GM23248 (cell line): ENCODE measurements around the gene CHTF18. TPM values are rescaled to one million over a fixed set of nuclear protein-coding genes. Genes with fewer than 3 reads are reported as not detected.

Source experiments
- DNase-seq: peaks from one replicate; pipeline ENCODE4 v3.0.0-alpha.2; 2015
- H2AFZ ChIP-seq: fragments of 200-600 bp; sonication (generic); 2 replicates; pipeline ENCODE4 v1.6.1; 2016; ENCODE audit warnings: antibody characterized with exemption
- H3F3A ChIP-seq: fragments of 200-600 bp; sonication (generic); 2 replicates; pipeline ENCODE4 v1.6.1; 2016; ENCODE audit warnings: mild to moderate bottlenecking, antibody characterized with exemption, mixed run types; ENCODE audit not compliant: insufficient read depth
- H3K27ac ChIP-seq: fragments of 200-600 bp; sonication (generic); 2 replicates; pipeline ENCODE4 v1.5.1; 2016; ENCODE audit warnings: mild to moderate bottlenecking
- H3K27me3 ChIP-seq: fragments of 200-600 bp; sonication (generic); replicated peaks from 2 replicates; pipeline ENCODE4 v1.6.1; 2016; ENCODE audit warnings: mild to moderate bottlenecking; ENCODE audit not compliant: insufficient read depth
- H3K36me3 ChIP-seq: fragments of 200-600 bp; sonication (generic); 2 replicates; pipeline ENCODE4 v1.6.1; 2016; ENCODE audit warnings: low read depth, mild to moderate bottlenecking
- H3K4me1 ChIP-seq: fragments of 200-600 bp; sonication (generic); 2 replicates; pipeline ENCODE4 v1.6.1; 2016; ENCODE audit warnings: mild to moderate bottlenecking; ENCODE audit not compliant: insufficient read depth
- H3K4me2 ChIP-seq: fragments of 200-600 bp; sonication (generic); one replicate; pipeline ENCODE4 v1.6.1; 2016; ENCODE audit warnings: mild to moderate bottlenecking; ENCODE audit not compliant: unreplicated experiment
- H3K4me3 ChIP-seq: fragments of 200-600 bp; sonication (generic); 2 replicates; pipeline ENCODE4 v1.5.1; 2016; ENCODE audit warnings: mild to moderate bottlenecking
- H3K79me2 ChIP-seq: fragments of 200-600 bp; sonication (generic); 2 replicates; pipeline ENCODE4 v1.6.1; 2016; ENCODE audit warnings: mild to moderate bottlenecking; ENCODE audit not compliant: insufficient read depth
- H3K9ac ChIP-seq: fragments of 200-600 bp; sonication (generic); 2 replicates; pipeline ENCODE4 v1.6.1; 2016; ENCODE audit warnings: mild to moderate bottlenecking
- H3K9me2 ChIP-seq: fragments of 200-600 bp; sonication (generic); 2 replicates; pipeline ENCODE4 v1.6.1; 2016; ENCODE audit warnings: mixed run types, mild to moderate bottlenecking, moderate library complexity; ENCODE audit not compliant: insufficient read depth
- H3K9me3 ChIP-seq: fragments of 200-600 bp; sonication (generic); one replicate; pipeline ENCODE4 v1.6.1; 2017; ENCODE audit warnings: low read depth
- H4K20me1 ChIP-seq: fragments of 200-600 bp; sonication (generic); 2 replicates; pipeline ENCODE4 v1.6.0; 2016; ENCODE audit not compliant: insufficient read depth
- EZH2 ChIP-seq: fragments of 200-600 bp; sonication (generic); IDR thresholded peaks from 2 replicates; pipeline ENCODE4 v1.6.1; 2018; ENCODE audit warnings: antibody characterized with exemption, mild to moderate bottlenecking; ENCODE audit not compliant: insufficient read depth, poor library complexity, severe bottlenecking
- EZH2phosphoT487 ChIP-seq: fragments of 200-600 bp; sonication (generic); IDR thresholded peaks from 2 replicates; pipeline ENCODE4 v1.6.1; 2018; ENCODE audit warnings: antibody characterized with exemption, moderate library complexity, mild to moderate bottlenecking, low read depth; ENCODE audit not compliant: insufficient read depth
- WGBS, 2 experiments: methylation state at CpG; one replicate each; pipeline ENCODE4 v1.1.6; 2015 to 2017; ENCODE audit warnings: low lambda C conversion rate in 2 of 2, low coverage in 1 of 2; ENCODE audit errors: missing lambda C conversion rate in 2 of 2; 5-methylcytosine and 5-hydroxymethylcytosine counted together
- in situ Hi-C: fragments of 300-500 bp; cut with MboI; formaldehyde crosslinking; loops from 2 replicates; pipeline ENCODE4 v1.15.0; 2020
- polyA plus RNA-seq: library from polyadenylated mRNA; unstranded; fragments of >200 nt; fragmentation: Nextera tagmentation; extraction: Ambion mirVana; gene quantifications from 2 replicates; pipeline ENCODE4 v1.2.1, GENCODE V29; 2016
- total RNA-seq: library from RNA; depleted of rRNA; stranded (reverse); fragments of >200 nt; shearing (Covaris generic); gene quantifications from 2 replicates; pipeline ENCODE4 v1.2.3, GENCODE V29; 2014

Gene CHTF18
- total and polyA plus RNA-seq, 2 experiments from 2014 or later: 8.8 to 13.1 TPM

GRCh38 chr16:781346-782010 is 6.9 kb upstream of the CHTF18 start:
- Histone ChIP-seq H3K9me2 (no peaks in the 10 kb centered on the region), H3K9me3 (no peaks in the 10 kb centered on the region), H3K27me3 (no peaks in the 10 kb centered on the region), H3K4me3 (no peak overlapping the region), H3K9ac (no peak overlapping the region), H4K20me1 (no peaks in the 10 kb centered on the region), H3K4me2 (no peak overlapping the region), H3F3A (no peaks in the 10 kb centered on the region), H3K27ac (no peak overlapping the region), H3K36me3 (no peaks in the 10 kb centered on the region), H2AFZ (no peak overlapping the region), H3K79me2 (no peaks in the 10 kb centered on the region; the same call in 1 of the 2 replicates), H3K4me1 (no peaks in the 10 kb centered on the region; the same call in 1 of the 2 replicates)
- WGBS, 2 experiments: 56 to 59% methylated on average over 19 of the region's 19 CpGs
- no peak for DNase-seq
- in situ Hi-C loops: no loop called here
- TF ChIP-seq EZH2 (no peak), EZH2phosphoT487 (no peak)

- Histone ChIP-seq H3K9ac (no peak overlapping the region), H3K27me3 (no peaks in the 10 kb centered on the region)
Measured at GRCh38 chr16:782258-782657, 6.2 kb upstream of the CHTF18 start.

GRCh38 chr16:782766-783403 is 5.5 kb upstream of the CHTF18 start:
- no peak for TF ChIP-seq EZH2phosphoT487
- no peak for TF ChIP-seq EZH2
- Histone ChIP-seq H3K4me2 (no peak overlapping the region), H4K20me1 (no peaks in the 10 kb centered on the region), H3K27me3 (no peaks in the 10 kb centered on the region), H3K9ac (no peak overlapping the region), H3K4me3 (no peak overlapping the region), H3K4me1 (no peaks in the 10 kb centered on the region; the same call in 1 of the 2 replicates), H3K27ac (no peak overlapping the region), H3K9me2 (no peaks in the 10 kb centered on the region), H3F3A (no peaks in the 10 kb centered on the region), H3K79me2 (peaks cover 11% of the 10 kb centered on the region), H3K36me3 (no peaks in the 10 kb centered on the region), H2AFZ (no peak overlapping the region), H3K9me3 (no peaks in the 10 kb centered on the region)
- in situ Hi-C loops: no loop called here
- no peak for DNase-seq
- WGBS, 2 experiments: 76 to 86% methylated on average over 30 to 34 of the region's 36 CpGs

More at GRCh38 chr16:782258-782657, 6.2 kb upstream of the CHTF18 start:
- H3K79me2 ChIP-seq: peaks cover 4% of the 10 kb centered on the region; the same call in 1 of the 2 replicates
- TF ChIP-seq EZH2 (no peak), EZH2phosphoT487 (no peak)
- H2AFZ ChIP-seq: no peak overlapping the region
- no peak overlapping the region for H3K27ac ChIP-seq
- no peak overlapping the region for H3K4me3 ChIP-seq
- H3K9me2 ChIP-seq: no peaks in the 10 kb centered on the region
- H3F3A ChIP-seq: no peaks in the 10 kb centered on the region
- WGBS, 2 experiments: 35 to 37% methylated on average over 6 of the region's 6 CpGs
- no peaks in the 10 kb centered on the region for H3K36me3 ChIP-seq
- H3K9me3 ChIP-seq: no peaks in the 10 kb centered on the region
- no peaks in the 10 kb centered on the region; the same call in 1 of the 2 replicates for H3K4me1 ChIP-seq
- no peaks in the 10 kb centered on the region for H4K20me1 ChIP-seq
- H3K4me2 ChIP-seq: no peak overlapping the region
- no peak for DNase-seq
- in situ Hi-C loops: no loop called here

DNA sequence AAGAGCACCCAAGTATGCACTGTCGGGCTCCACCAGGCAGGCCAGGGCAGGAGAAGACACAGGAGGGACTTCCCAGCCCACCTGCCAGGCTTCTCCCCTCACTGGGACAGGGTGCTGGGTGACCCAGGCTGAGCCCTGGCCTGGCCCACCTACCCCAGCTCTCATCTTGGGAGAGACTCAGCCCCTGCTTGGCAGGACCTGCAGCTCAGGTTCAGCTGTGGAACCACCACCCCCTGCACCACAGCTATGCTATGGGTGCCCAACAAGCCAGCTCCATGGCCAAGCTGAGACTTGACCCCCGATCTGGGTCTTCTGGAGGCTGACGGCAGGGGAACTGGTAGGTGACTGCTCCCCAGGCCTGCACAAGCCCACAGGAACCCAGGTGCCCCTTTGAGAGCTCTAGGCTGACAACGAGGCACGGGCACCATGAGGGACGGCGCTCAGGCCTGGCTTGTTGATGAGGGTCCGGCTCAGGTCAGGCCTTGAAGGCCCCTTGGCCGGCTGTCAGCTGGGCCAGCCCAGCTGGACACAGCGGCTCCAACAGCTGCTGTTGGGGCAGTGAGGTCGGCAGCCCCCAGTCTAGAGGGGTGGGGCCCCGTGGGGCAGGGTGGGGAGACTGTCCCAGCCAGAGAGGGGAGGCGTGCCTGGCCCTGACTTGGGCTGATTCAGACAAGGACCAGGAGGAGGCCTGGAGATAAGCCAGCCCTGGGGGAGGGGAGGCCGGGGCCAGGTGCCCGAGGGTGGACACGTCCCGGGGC is 4.8 kb upstream of the CHTF18 start:
- H3K9ac ChIP-seq: no peak overlapping the region
- in situ Hi-C loops: no loop called here
- H2AFZ ChIP-seq: no peak overlapping the region
- no peak overlapping the region for H3K27ac ChIP-seq
- no peak for TF ChIP-seq EZH2
- TF ChIP-seq EZH2phosphoT487: no peak
- H3F3A ChIP-seq: no peaks in the 10 kb centered on the region
- no peaks in the 10 kb centered on the region for H3K36me3 ChIP-seq
- no peak overlapping the region for H3K4me3 ChIP-seq
- no peaks in the 10 kb centered on the region for H4K20me1 ChIP-seq
- no peak overlapping the region for H3K4me2 ChIP-seq
- no peaks in the 10 kb centered on the region for H3K4me1 ChIP-seq
- no peaks in the 10 kb centered on the region for H3K9me3 ChIP-seq
- no peaks in the 10 kb centered on the region for H3K9me2 ChIP-seq
- DNase-seq: no peak
- WGBS, 2 experiments: 56 to 69% methylated on average over 12 to 17 of the region's 17 CpGs
- H3K27me3 ChIP-seq: no peaks in the 10 kb centered on the region
- peaks cover 13% of the 10 kb centered on the region for H3K79me2 ChIP-seq
